ENCODE data around the gene SUPT3H.

The SUPT3H gene

GRCh38 chr6:44808148-44808547 is 569.6 kb downstream of the SUPT3H start:
- no peak for TF ChIP-seq CTCF (IDR thresholded peaks at IDR 0.05; ENCODE audit: low read depth, low read length)

GRCh38 chr6:44806656-44807055 is 571.1 kb downstream of the SUPT3H start:
- TF ChIP-seq CTCF (IDR thresholded peaks at IDR 0.05; ENCODE audit: low read depth, low read length): no peak
- no peak overlapping the region for H3K4me3 ChIP-seq (ENCODE audit: low read depth, low read length)

More at GRCh38 chr6:44808148-44808547, 569.6 kb downstream of the SUPT3H start:
- H3K4me3 ChIP-seq (ENCODE audit: low read depth, low read length): no peak overlapping the region

- no peak for TF ChIP-seq CTCF (IDR thresholded peaks at IDR 0.05; ENCODE audit: low read depth, low read length)
- H3K4me3 ChIP-seq (ENCODE audit: low read depth, low read length): no peak overlapping the region
These were observed 572.4 kb downstream of the SUPT3H start for GRCh38 chr6:44805238-44805846.

- H3K4me3 ChIP-seq (ENCODE audit: low read depth, low read length): no peak overlapping the region
- no peak for TF ChIP-seq CTCF (IDR thresholded peaks at IDR 0.05; ENCODE audit: low read depth, low read length)
These were observed 573.1 kb downstream of the SUPT3H start for GRCh38 chr6:44804546-44805159.

- H3K4me3 ChIP-seq (ENCODE audit: low read depth, low read length): no peak overlapping the region
- TF ChIP-seq CTCF (IDR thresholded peaks at IDR 0.05; ENCODE audit: low read depth, low read length): no peak
These were observed 573.7 kb downstream of the SUPT3H start for GRCh38 chr6:44804016-44804415.

- TF ChIP-seq CTCF (IDR thresholded peaks at IDR 0.05; ENCODE audit: low read depth, low read length): no peak
- no peak overlapping the region for H3K4me3 ChIP-seq (ENCODE audit: low read depth, low read length)
These were observed 576.7 kb downstream of the SUPT3H start for GRCh38 chr6:44800784-44801592.

Measured in WI38 (cell line).